GM19468 (cell line): ENCODE results near the gene ZBED3.

Source experiments
- ATAC-seq: cut with Tn5 transposase; IDR thresholded peaks from one replicate; pipeline ENCODE4 v1.9.1; 2021; ENCODE audit warnings: mild to moderate bottlenecking, moderate library complexity, moderate number of reproducible peaks; ENCODE audit not compliant: unreplicated experiment; ENCODE audit errors: extremely low read depth

The ZBED3 gene

DNA sequence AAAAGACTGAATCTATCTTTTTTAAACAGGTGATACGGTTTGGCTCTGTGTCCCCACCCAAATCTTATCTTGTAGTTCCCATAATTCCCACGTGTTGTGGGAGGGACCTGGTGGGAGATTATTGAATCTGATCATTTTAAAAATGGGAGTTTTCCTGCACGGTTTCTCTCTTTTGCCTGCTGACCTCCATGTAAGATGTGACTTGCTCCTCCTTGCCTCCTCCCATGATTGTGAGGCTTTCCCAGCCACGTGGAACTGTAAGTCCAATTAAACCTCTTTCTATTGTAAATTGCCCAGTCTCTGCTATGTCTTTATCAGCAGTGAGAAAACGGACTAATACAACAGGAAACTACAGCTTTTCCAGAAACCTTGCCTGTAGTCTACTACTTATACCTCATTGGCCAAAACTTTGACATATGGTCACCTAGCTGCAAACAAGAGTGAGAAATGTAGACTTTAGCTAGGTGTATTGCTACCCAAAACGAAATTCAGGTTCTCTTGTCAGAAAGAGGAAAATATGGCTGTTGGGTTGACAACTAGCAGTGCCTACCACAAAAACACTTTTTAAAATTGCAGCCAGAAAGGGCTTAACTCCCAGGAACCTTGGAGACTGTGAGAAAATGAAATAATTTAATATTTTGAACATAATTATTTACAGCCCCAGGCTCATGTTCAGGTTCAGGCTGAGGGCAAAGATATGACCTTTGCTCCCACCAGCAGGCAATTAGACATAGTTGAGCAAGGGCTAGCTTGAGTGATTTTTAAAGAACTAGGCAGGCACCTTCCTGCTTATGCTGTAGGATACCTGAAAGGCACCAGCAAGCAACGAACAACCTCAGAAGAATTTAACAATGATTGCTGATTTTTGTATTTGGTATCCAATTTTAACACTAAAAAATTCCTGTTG is 64.3 kb downstream of the ZBED3 start:
- ATAC-seq: no peak
